ENCODE results near the gene SH3RF3. TPM values are rescaled to one million over a fixed set of nuclear protein-coding genes. Genes with fewer than 3 reads are reported as not detected.
"Not testable (repeated sequence)": the region's sequence is repeated elsewhere in the genome, so short reads cannot be mapped to it uniquely, and the experiment has no call there.

SH3RF3 gene
- polyA plus RNA-seq, 3 donors from 2014 or later = not detected

GRCh38 chr2:109531896-109532727 is 403.1 kb downstream of the SH3RF3 start:
- Mint-ChIP-seq H3K27me3 (ENCODE audit: low read depth in 3 of 3) (peaks cover 2 to 10% (median 10%) of the 10 kb centered on the region in 3 donors), H3K27ac (no peak overlapping the region), H3K4me1 (no peaks in the 10 kb centered on the region), H3K4me3 (no peak overlapping the region), H3K9me3 (no peaks in the 10 kb centered on the region), H3K36me3 (no peaks in the 10 kb centered on the region)
- no peak for DNase-seq

DNA sequence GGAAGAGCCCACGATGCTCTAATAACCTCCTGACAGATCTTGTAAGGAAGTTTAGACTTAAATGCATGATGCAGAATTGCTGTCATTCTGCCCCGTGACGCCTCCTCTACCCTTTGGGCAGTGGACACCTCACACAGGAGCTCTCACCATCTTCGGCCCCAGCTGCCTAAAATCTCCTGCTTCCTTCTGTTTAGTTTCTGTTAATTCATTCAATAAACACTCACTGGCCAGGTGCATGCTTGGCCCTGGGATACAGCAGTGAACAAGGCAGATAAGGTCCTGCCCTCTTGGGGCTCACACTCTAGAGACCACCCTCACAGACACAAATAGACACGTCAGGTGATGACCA is 403.7 kb downstream of the SH3RF3 start:
- H3K9me3 Mint-ChIP-seq = no peaks in the 10 kb centered on the region
- no peaks in the 10 kb centered on the region for H3K36me3 Mint-ChIP-seq
- no peak for DNase-seq
- no peaks in the 10 kb centered on the region for H3K4me1 Mint-ChIP-seq
- peaks cover 2 to 10% (median 10%) of the 10 kb centered on the region in 3 donors for H3K27me3 Mint-ChIP-seq (ENCODE audit: low read depth in 3 of 3)
- H3K4me3 Mint-ChIP-seq = no peak overlapping the region
- H3K27ac Mint-ChIP-seq = no peak overlapping the region

DNA sequence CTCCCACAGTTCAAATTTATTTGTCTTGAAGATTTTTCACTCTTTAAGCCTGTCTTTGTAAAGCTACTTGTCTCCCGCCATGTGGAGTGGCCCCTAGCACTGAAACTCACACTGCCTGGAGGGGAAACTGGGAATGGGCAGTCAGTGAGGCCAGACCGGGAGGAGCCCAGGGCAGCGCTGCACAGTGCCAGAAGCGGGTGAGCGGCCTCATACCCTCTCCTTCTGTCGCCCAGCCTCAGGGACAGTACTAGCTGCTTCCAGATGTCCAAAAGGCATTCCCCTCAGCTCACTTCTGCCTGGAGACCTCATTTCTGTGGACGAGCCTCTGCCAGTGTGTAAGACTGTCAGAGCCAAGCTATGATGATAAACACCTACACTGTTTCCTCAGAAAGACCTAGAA is 404.8 kb downstream of the SH3RF3 start:
- Mint-ChIP-seq H3K9me3 (no peaks in the 10 kb centered on the region), H3K36me3 (no peaks in the 10 kb centered on the region), H3K4me3 (no peak overlapping the region), H3K27ac (no peak overlapping the region), H3K27me3 (ENCODE audit: low read depth in 3 of 3) (peaks cover 4 to 13% (median 10%) of the 10 kb centered on the region in 3 donors), H3K4me1 (no peaks in the 10 kb centered on the region)
- DNase-seq = no peak

GRCh38 chr2:109535217-109535946 is 406.4 kb downstream of the SH3RF3 start:
- Mint-ChIP-seq H3K4me1 (no peaks in the 10 kb centered on the region), H3K27me3 (ENCODE audit: low read depth in 3 of 3) (peaks cover 3 to 10% (median 9%) of the 10 kb centered on the region in 3 donors), H3K9me3 (no peaks in the 10 kb centered on the region), H3K4me3 (no peak overlapping the region), H3K27ac (no peak overlapping the region), H3K36me3 (no peaks in the 10 kb centered on the region)
- no peak for DNase-seq

GRCh38 chr2:109536556-109536955 is 407.6 kb downstream of the SH3RF3 start:
- H3K36me3 Mint-ChIP-seq, H3K27ac Mint-ChIP-seq, DNase-seq, H3K4me1 Mint-ChIP-seq, H3K4me3 Mint-ChIP-seq, H3K9me3 Mint-ChIP-seq: not testable (repeated sequence)
- H3K27me3 Mint-ChIP-seq (ENCODE audit: low read depth in 3 of 3) = peaks cover 3 to 10% (median 9%) of the 10 kb centered on the region in 3 donors

DNA sequence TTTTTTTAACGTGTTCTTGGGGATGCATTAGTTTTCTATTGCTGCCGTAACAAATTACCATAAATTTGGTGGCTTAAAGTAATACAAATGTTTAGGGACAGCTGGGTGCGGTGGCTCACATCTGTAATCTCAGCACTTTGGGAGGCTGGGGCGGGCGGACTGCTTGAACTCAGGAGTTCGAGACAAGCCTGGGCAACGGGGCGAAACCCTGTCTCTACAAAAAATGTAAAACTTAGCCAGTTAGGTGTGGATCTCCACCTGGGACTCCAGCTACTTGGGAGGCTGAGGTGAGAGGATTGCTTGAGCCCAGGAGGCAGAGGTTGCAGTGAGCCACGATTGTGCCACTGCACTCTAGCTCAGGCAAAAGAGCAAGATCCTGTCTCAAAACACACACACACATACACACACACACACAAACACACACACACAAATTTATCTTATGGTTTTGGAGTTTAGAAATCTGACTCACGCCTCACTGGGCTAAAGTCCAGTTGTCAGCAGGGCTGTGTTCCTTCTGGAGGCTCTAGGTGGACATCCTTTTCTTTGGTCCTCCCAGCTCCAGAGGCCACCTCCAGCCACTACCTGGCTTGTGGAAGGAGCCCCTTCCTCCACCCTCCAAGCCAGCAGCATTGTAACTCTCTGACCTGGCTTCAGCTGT is 408.7 kb downstream of the SH3RF3 start:
- Mint-ChIP-seq H3K27me3 (ENCODE audit: low read depth in 3 of 3) (peaks cover 3 to 10% (median 9%) of the 10 kb centered on the region in 3 donors), H3K27ac (no peak overlapping the region), H3K4me1 (no peaks in the 10 kb centered on the region), H3K4me3 (no peak overlapping the region), H3K36me3 (no peaks in the 10 kb centered on the region), H3K9me3 (no peaks in the 10 kb centered on the region)
- DNase-seq = no peak

DNA sequence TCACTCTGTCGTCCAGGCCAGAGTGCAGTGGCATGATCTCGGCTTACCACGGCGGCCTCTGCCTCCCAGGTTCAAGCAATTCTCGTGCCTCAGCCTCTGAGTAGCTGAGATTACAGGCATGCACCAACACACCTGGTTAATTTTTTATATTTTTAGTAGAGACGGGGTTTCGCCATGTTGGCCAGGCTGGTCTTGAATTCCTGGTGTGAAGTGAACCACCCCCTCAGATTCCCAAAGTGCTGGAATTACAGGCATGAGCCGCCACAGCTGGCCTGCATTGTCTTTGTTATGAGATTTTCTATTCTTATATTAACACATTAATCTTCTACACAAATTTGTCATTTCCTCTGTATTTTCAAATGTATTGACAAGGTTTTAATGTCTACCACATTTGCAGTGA is 409.5 kb downstream of the SH3RF3 start:
- Mint-ChIP-seq H3K4me1 (no peaks in the 10 kb centered on the region), H3K27me3 (ENCODE audit: low read depth in 3 of 3) (peaks cover 3 to 10% (median 7%) of the 10 kb centered on the region in 3 donors), H3K4me3 (no peak overlapping the region), H3K27ac (no peak overlapping the region), H3K9me3 (no peaks in the 10 kb centered on the region), H3K36me3 (no peaks in the 10 kb centered on the region)
- DNase-seq = no peak

DNA sequence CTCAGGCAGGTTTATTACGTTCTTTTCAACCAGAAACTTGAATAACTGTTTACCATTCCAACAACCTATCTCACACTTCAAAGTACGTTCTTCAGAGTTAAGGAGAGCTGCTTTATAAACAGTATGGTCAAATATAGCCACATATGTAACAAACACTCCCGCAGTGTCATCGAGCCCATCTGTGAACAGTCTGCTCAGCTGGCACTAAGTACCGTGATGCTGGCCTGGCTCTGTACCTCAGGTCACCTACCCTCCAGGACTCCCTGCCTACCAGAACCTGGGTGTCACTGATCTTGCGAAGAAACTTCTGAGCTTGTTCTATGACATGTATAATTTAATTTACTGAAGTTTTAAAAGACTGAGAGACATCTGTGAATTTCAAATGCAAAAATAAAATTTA is 413.4 kb downstream of the SH3RF3 start:
- no peaks in the 10 kb centered on the region for H3K4me1 Mint-ChIP-seq
- H3K27ac Mint-ChIP-seq = no peak overlapping the region
- H3K27me3 Mint-ChIP-seq (ENCODE audit: low read depth in 3 of 3) = peaks cover under 1 to 5% (median 4%) of the 10 kb centered on the region in 3 donors
- H3K36me3 Mint-ChIP-seq = no peaks in the 10 kb centered on the region
- H3K9me3 Mint-ChIP-seq = no peaks in the 10 kb centered on the region
- no peak overlapping the region for H3K4me3 Mint-ChIP-seq
- no peak for DNase-seq

- Mint-ChIP-seq H3K27me3 (ENCODE audit: low read depth in 3 of 3) (peaks cover 4 to 5% (median 4%) of the 10 kb centered on the region in 3 donors), H3K4me3 (no peak overlapping the region), H3K4me1 (no peaks in the 10 kb centered on the region), H3K27ac (no peak overlapping the region), H3K36me3 (no peaks in the 10 kb centered on the region), H3K9me3 (no peaks in the 10 kb centered on the region)
- peak; percentile 14 to 21 (median 20) for DNase-seq
Observed at GRCh38 chr2:109545828-109546713, 417.1 kb downstream of the SH3RF3 start.

- peaks cover 4 to 5% (median 4%) of the 10 kb centered on the region in 3 donors for H3K27me3 Mint-ChIP-seq (ENCODE audit: low read depth in 3 of 3)
- H3K36me3 Mint-ChIP-seq = no peaks in the 10 kb centered on the region
- no peak overlapping the region for H3K27ac Mint-ChIP-seq
- no peak for DNase-seq
- H3K4me1 Mint-ChIP-seq = no peaks in the 10 kb centered on the region
- no peak overlapping the region for H3K4me3 Mint-ChIP-seq
- H3K9me3 Mint-ChIP-seq = no peaks in the 10 kb centered on the region
Observed at GRCh38 chr2:109547280-109547679, 418.3 kb downstream of the SH3RF3 start.

GRCh38 chr2:109549016-109549590 is 420.1 kb downstream of the SH3RF3 start:
- Mint-ChIP-seq H3K4me3 (no peak overlapping the region), H3K9me3 (no peaks in the 10 kb centered on the region), H3K27me3 (ENCODE audit: low read depth in 3 of 3) (peaks cover 4 to 7% (median 7%) of the 10 kb centered on the region in 3 donors), H3K4me1 (no peaks in the 10 kb centered on the region), H3K36me3 (no peaks in the 10 kb centered on the region), H3K27ac (no peak overlapping the region)
- DNase-seq = no peak
